Measurements from ENCODE around the gene PSD2.

Gene PSD2

DNA sequence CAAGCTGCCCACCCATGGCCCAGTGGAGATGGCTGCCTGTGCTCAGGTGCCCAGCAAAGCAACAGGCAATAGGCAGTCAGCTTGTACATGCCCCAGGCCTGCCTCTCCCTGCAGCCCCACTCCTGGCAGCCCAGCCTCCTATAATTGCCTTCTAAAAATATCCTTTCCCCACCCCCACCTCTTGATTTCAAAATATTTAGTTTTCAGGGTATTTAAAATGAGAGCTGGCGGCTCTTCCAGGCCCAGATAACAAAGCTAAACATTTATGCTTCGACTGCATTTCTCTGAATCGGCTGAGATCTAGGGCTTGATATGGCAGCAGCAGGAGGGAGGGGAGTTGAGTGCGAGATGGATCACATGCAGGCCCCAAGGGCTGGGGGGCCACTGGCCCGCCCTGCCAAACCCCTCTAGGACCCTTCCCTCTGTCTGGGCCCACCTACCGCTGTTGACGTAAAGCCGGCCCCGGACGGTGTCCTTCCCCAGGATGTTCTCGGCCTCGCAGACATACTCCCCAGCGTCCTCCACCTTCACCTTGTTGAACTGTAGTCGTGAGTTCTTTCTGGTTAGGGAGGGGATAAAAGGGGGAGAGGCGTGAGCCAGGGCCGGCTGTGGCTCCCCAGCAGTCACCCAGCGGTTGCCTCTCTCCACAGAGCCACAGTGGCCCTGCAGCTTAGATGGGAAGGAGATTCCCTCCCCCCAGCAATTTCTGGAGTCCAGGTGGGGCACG lies 85.0 kb downstream of the PSD2 start:
- TF ChIP-seq CTCF (IDR thresholded peaks at IDR 0.05; ENCODE audit: borderline replicate concordance, insufficient read depth, low read depth, low read length), result no peak
- H3K4me3 ChIP-seq (ENCODE audit: low read depth, low read length), result no peak overlapping the region

GRCh38 chr5:139881143-139881733 lies 85.6 kb downstream of the PSD2 start:
- no peak for TF ChIP-seq CTCF (IDR thresholded peaks at IDR 0.05; ENCODE audit: borderline replicate concordance, insufficient read depth, low read depth, low read length)
- no peak overlapping the region for H3K4me3 ChIP-seq (ENCODE audit: low read depth, low read length)

GRCh38 chr5:139882316-139882715 lies 86.7 kb downstream of the PSD2 start:
- no peak overlapping the region for H3K4me3 ChIP-seq (ENCODE audit: low read depth, low read length)
- TF ChIP-seq CTCF (IDR thresholded peaks at IDR 0.05; ENCODE audit: borderline replicate concordance, insufficient read depth, low read depth, low read length), result no peak

DNA sequence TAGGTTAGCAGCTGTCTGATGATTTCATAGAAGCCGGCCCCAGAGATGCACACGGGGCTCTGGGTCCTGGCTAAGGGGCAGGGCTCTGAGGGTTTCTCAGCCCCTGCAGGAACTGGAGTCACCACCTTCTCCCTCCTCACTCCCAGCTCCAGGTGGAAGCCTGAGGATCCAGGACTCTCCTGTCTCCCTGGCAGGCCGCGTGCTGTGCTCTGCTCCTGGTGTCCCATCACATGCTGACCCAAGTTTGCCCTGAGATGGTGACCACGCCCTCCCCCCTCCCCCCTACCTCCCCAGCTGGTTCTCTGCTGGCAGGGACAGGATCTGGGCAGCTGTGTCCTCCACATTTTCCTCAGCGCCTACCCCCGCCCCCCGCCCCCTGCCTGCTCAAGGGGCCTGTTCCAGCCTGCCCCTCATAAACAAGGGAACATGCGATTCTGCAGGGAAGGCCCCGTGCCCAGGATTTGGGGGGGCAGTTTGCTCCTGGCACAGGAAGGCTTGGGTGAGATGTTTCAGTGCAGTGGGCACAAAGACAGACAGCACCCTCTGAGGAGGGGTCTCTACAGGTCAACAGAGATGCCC lies 87.4 kb downstream of the PSD2 start:
- H3K4me3 ChIP-seq (ENCODE audit: low read depth, low read length), result no peak overlapping the region
- TF ChIP-seq CTCF (IDR thresholded peaks at IDR 0.05; ENCODE audit: borderline replicate concordance, insufficient read depth, low read depth, low read length), result no peak

GRCh38 chr5:139884144-139884543 lies 88.5 kb downstream of the PSD2 start:
- no peak for TF ChIP-seq CTCF (IDR thresholded peaks at IDR 0.05; ENCODE audit: borderline replicate concordance, insufficient read depth, low read depth, low read length)
- no peak overlapping the region for H3K4me3 ChIP-seq (ENCODE audit: low read depth, low read length)

DNA sequence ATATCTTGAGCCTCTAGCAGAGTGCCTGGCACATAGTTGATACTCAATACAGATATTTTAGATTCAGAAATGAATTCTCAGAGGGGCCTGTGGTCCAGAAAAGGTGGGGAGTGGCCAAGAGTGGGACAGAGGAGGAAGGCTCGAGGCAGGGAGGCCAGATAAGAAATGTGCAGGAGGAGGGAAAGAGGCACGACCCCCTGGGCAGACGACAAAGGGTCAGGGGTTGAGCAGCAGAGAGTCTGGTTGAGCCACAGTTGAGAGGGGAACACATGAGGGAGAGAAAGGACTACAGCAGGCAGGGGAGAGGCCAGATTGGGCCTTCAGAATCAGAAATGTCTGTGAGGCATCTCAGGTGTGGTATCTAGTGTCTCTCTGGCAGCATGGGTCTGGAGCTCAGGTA lies 89.1 kb downstream of the PSD2 start:
- no peak overlapping the region for H3K4me3 ChIP-seq (ENCODE audit: low read depth, low read length)
- TF ChIP-seq CTCF (IDR thresholded peaks at IDR 0.05; ENCODE audit: borderline replicate concordance, insufficient read depth, low read depth, low read length), result no peak
